Measurements from ENCODE around the gene PDK3. TPM values are rescaled to one million over a fixed set of nuclear protein-coding genes. Genes with fewer than 3 reads are reported as not detected.

Gene PDK3
- total RNA-seq, 1 experiment from 2014 or later = 9.6 TPM

- H3K79me2 ChIP-seq (ENCODE audit: insufficient read depth, low read length) = no peaks in the 10 kb centered on the region
- H3K4me3 ChIP-seq (replicated peaks in 1 of 2; ENCODE audit: low read depth in 1 of 2, low read length in 2 of 2) = no peak overlapping the region
- no TSS peak for BruUV-seq (replicated peaks)
- H3K4me2 ChIP-seq (ENCODE audit: low read length) = no peak overlapping the region
- TF ChIP-seq, protein P1, sequence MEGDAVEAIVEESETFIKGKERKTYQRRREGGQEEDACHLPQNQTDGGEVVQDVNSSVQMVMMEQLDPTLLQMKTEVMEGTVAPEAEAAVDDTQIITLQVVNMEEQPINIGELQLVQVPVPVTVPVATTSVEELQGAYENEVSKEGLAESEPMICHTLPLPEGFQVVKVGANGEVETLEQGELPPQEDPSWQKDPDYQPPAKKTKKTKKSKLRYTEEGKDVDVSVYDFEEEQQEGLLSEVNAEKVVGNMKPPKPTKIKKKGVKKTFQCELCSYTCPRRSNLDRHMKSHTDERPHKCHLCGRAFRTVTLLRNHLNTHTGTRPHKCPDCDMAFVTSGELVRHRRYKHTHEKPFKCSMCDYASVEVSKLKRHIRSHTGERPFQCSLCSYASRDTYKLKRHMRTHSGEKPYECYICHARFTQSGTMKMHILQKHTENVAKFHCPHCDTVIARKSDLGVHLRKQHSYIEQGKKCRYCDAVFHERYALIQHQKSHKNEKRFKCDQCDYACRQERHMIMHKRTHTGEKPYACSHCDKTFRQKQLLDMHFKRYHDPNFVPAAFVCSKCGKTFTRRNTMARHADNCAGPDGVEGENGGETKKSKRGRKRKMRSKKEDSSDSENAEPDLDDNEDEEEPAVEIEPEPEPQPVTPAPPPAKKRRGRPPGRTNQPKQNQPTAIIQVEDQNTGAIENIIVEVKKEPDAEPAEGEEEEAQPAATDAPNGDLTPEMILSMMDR (IDR thresholded peaks at IDR 0.05 in 2 of 3, conservative IDR thresholded peaks at IDR 0.05 in 1 of 3; ENCODE audit: borderline replicate concordance in 1 of 3, insufficient read depth in 1 of 3, low read depth in 2 of 3, low read length in 2 of 3) = no peak
- H3K27ac ChIP-seq (ENCODE audit: low read depth, low read length) = no peak overlapping the region
- no peaks in the 10 kb centered on the region for H3K4me1 ChIP-seq (ENCODE audit: control insufficient read depth in 1 of 2, insufficient read depth in 2 of 2, low read length in 2 of 2)
- H3K9me2 ChIP-seq (ENCODE audit: insufficient read depth) = no peaks in the 10 kb centered on the region
- H3K9ac ChIP-seq (ENCODE audit: low read length) = no peak overlapping the region
- intact Hi-C loops (cut with micrococcal nuclease) = no loop called here
- H2AFZ ChIP-seq (ENCODE audit: low read depth, low read length, poor library complexity, severe bottlenecking) = no peak overlapping the region
- ATAC-seq = no peak
- CTCF ChIA-PET = no interaction called here
- H4K20me1 ChIP-seq (ENCODE audit: insufficient read depth) = no peaks in the 10 kb centered on the region
- RAD21 ChIA-PET (ENCODE audit: low non-redundant PET in 1 of 2, low total read pairs in 2 of 2, uncharacterized antibody in 2 of 2, unreplicated experiment in 2 of 2) = no interaction called here
- DNase-seq (ENCODE audit: low read depth, low spot score) = no peak
- H3K27me3 ChIP-seq (ENCODE audit: insufficient read depth, low read length) = no peaks in the 10 kb centered on the region; the same call in 1 of the 2 replicates
- H3K36me3 ChIP-seq (ENCODE audit: control insufficient read depth in 1 of 2, insufficient read depth in 2 of 2, low read length in 2 of 2) = no peaks in the 10 kb centered on the region
- POLR2A ChIA-PET = no interaction called here
- no peaks in the 10 kb centered on the region for H3K9me3 ChIP-seq (ENCODE audit: control insufficient read depth in 1 of 2, insufficient read depth in 1 of 2, low read depth in 1 of 2, low read length in 2 of 2)
These were observed 98.4 kb downstream of the PDK3 start for GRCh38 chrX:24563291-24564010.

- H2AFZ ChIP-seq (ENCODE audit: low read depth, low read length, poor library complexity, severe bottlenecking) = no peak overlapping the region
- H3K9me2 ChIP-seq (ENCODE audit: insufficient read depth) = no peaks in the 10 kb centered on the region
- ChIA-PET CTCF (no interaction called here), RAD21 (ENCODE audit: low non-redundant PET in 1 of 2, low total read pairs in 2 of 2, uncharacterized antibody in 2 of 2, unreplicated experiment in 2 of 2) (no interaction called here), POLR2A (no interaction called here)
- H3K4me3 ChIP-seq (replicated peaks in 1 of 2; ENCODE audit: low read depth in 1 of 2, low read length in 2 of 2) = no peak overlapping the region
- H3K4me2 ChIP-seq (ENCODE audit: low read length) = no peak overlapping the region
- intact Hi-C loops (cut with micrococcal nuclease) = no loop called here
- DNase-seq (ENCODE audit: low read depth, low spot score) (no peak), ATAC-seq (no peak)
- H3K79me2 ChIP-seq (ENCODE audit: insufficient read depth, low read length) = no peaks in the 10 kb centered on the region
- H4K20me1 ChIP-seq (ENCODE audit: insufficient read depth) = no peaks in the 10 kb centered on the region
- no peaks in the 10 kb centered on the region for H3K9me3 ChIP-seq (ENCODE audit: control insufficient read depth in 1 of 2, insufficient read depth in 1 of 2, low read depth in 1 of 2, low read length in 2 of 2)
- H3K9ac ChIP-seq (ENCODE audit: low read length) = no peak overlapping the region
- H3K36me3 ChIP-seq (ENCODE audit: control insufficient read depth in 1 of 2, insufficient read depth in 2 of 2, low read length in 2 of 2) = no peaks in the 10 kb centered on the region
- no peaks in the 10 kb centered on the region; the same call in 1 of the 2 replicates for H3K27me3 ChIP-seq (ENCODE audit: insufficient read depth, low read length)
- no peak overlapping the region for H3K27ac ChIP-seq (ENCODE audit: low read depth, low read length)
- no TSS peak for BruUV-seq (replicated peaks)
- no peaks in the 10 kb centered on the region for H3K4me1 ChIP-seq (ENCODE audit: control insufficient read depth in 1 of 2, insufficient read depth in 2 of 2, low read length in 2 of 2)
- TF ChIP-seq, protein P1 (IDR thresholded peaks at IDR 0.05 in 2 of 3, conservative IDR thresholded peaks at IDR 0.05 in 1 of 3; ENCODE audit: borderline replicate concordance in 1 of 3, insufficient read depth in 1 of 3, low read depth in 2 of 3, low read length in 2 of 3) = no peak
- TF ChIP-seq CEBPB (IDR thresholded peaks at IDR 0.05; ENCODE audit: low read depth) (no peak), FOSL1 (IDR thresholded peaks at IDR 0.05; ENCODE audit: low read depth) (no peak), TCF7L2 (IDR thresholded peaks at IDR 0.05; ENCODE audit: borderline replicate concordance, extremely low read depth, insufficient read depth, insufficient read length) (no peak), CBX3 (IDR thresholded peaks at IDR 0.05; ENCODE audit: low read depth) (no peak), ZNF274 (IDR thresholded peaks at IDR 0.05; ENCODE audit: low read depth, low read length) (no peak), EZH2 (IDR thresholded peaks at IDR 0.05) (no peak), POLR2AphosphoS5 (IDR thresholded peaks at IDR 0.05; ENCODE audit: low read depth, low read length) (no peak), ZFX (IDR thresholded peaks at IDR 0.05) (no peak), EZH2phosphoT487 (IDR thresholded peaks at IDR 0.05; ENCODE audit: borderline replicate concordance) (no peak), ELF1 (IDR thresholded peaks at IDR 0.05; ENCODE audit: borderline replicate concordance, low read depth) (no peak), YY1 (IDR thresholded peaks at IDR 0.05; ENCODE audit: extremely low read depth, insufficient replicate concordance, low read depth, low read length) (no peak)
- TF ChIP-seq, protein P2, sequence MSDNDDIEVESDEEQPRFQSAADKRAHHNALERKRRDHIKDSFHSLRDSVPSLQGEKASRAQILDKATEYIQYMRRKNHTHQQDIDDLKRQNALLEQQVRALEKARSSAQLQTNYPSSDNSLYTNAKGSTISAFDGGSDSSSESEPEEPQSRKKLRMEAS (IDR thresholded peaks at IDR 0.05) = no peak
- TF ChIP-seq, protein P3, sequence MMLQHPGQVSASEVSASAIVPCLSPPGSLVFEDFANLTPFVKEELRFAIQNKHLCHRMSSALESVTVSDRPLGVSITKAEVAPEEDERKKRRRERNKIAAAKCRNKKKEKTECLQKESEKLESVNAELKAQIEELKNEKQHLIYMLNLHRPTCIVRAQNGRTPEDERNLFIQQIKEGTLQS (IDR thresholded peaks at IDR 0.05) = no peak
These were observed 101.2 kb downstream of the PDK3 start for GRCh38 chrX:24566240-24566639.

All from HCT116 (cell line).